Epithelial cell of esophagus (primary cell): ENCODE data around the gene SLC7A1.

Experiments used
- DNase-seq: peaks from one replicate; pipeline ENCODE4 v3.0.0; 2010; ENCODE audit warnings: low read depth
- H3K4me3 ChIP-seq: 2 replicates; pipeline ENCODE4 v1.5.1; 2011; ENCODE audit warnings: mild to moderate bottlenecking, low read length, control low read depth
- TF ChIP-seq, protein P1 (sequence below): IDR thresholded peaks from 2 replicates; pipeline ENCODE4 v1.5.1; 2011; ENCODE audit warnings: low read depth, mild to moderate bottlenecking, low read length, control low read depth, inconsistent platforms; ENCODE audit not compliant: insufficient read depth; ENCODE audit errors: missing control alignments

Gene SLC7A1

DNA sequence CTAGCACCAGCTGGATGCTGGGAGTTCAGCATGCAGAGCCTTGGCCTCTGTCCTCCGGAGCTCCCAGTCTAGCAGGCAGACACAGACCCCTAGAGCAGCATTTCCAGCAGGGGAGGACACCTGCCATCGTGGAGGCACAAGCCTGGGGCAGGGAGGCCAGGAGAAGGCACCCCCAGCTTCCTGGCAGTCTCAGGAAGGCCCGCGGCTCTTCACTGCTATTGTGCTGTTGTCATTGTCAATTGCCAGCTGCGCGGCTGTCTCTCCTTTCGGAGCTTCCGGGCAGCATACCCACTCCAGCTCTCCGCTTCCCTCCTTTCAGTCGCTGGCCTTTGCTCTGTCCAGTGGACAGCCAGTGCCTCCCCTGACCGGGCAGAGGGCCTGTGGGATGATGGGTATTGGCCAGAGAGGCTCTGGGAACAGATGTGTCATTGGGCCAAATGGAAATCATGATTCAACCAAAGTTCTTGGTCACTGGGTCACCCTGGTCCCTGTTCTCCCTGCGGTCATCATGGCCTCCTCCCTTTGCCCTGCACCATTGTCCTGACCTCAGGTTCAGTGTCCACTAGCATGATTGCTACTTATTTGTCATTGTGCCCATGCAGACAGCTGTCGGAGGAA, 93.0 kb downstream of the SLC7A1 start:
- H3K4me3 ChIP-seq, result no peak overlapping the region
- TF ChIP-seq, protein P1, sequence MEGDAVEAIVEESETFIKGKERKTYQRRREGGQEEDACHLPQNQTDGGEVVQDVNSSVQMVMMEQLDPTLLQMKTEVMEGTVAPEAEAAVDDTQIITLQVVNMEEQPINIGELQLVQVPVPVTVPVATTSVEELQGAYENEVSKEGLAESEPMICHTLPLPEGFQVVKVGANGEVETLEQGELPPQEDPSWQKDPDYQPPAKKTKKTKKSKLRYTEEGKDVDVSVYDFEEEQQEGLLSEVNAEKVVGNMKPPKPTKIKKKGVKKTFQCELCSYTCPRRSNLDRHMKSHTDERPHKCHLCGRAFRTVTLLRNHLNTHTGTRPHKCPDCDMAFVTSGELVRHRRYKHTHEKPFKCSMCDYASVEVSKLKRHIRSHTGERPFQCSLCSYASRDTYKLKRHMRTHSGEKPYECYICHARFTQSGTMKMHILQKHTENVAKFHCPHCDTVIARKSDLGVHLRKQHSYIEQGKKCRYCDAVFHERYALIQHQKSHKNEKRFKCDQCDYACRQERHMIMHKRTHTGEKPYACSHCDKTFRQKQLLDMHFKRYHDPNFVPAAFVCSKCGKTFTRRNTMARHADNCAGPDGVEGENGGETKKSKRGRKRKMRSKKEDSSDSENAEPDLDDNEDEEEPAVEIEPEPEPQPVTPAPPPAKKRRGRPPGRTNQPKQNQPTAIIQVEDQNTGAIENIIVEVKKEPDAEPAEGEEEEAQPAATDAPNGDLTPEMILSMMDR, result no peak
- DNase-seq, result no peak

DNA sequence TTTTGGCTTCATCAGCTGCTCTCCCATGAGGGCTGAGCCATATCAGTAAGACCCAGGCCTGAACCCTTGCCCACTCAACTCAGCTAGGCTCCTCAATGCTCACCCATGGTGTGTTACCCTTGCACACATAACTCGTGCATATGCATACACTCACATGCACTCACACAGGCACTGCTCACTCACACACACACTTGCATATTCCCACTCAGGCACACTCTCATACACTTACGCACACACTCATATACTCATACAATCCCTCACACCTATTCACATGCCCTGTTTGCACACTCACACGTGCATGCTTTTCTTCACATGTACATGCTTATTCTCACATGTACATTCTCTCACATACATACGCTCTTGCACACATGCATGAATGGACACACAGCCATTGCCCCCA, 93.8 kb downstream of the SLC7A1 start:
- TF ChIP-seq, protein P1, result no peak
- DNase-seq, result no peak
- H3K4me3 ChIP-seq, result no peak overlapping the region

DNA sequence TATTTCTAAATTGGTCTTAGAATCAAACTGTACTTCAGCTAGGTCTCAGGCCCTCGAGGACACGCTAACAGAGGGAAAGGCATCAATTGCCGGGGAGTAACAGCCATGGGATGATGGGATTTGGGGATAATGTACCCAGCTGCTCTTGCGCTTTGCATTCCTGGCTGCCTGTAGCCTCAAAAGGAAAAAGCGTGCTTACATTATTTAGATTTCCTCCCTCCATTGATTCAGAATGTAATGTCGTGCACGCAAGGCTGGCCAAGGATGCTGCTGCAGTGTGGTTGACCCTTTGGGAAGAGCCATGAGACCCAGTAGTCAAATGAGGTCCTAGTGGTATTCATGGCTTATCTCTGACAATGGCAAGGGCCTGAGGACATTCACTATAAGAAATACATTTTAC, 95.1 kb downstream of the SLC7A1 start:
- H3K4me3 ChIP-seq, result no peak overlapping the region
- DNase-seq, result no peak
- TF ChIP-seq, protein P1, result no peak

DNA sequence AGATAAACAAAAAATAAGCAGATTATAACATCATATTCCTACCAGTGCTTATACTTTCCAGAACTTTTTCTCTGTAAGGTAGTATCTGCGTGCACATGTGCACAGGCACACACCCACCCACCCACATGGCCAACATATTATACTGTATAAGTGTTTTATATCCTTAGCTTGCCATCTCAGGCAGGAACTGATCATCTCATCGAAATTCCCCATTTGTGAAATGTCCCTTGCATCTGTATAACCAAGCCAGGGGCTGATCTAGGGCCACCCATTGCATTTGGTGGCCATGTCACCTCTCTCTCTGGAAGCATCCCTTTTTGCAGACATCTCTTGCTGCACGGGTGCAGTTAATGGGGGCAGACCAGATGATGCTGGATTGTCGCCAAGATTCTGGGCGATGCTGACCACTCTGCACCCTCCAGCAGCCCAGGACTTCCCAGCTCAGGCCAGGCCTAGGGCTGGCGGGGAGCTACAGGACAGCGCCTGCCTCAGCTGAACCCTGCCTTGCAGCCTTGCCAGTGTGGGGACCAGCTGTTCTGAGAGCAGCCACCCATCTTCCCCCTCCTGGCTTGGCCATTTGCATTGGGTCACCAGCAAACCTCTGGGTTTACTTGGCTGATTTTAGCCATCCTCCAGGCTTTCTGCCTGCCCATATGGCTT, 95.9 kb downstream of the SLC7A1 start:
- H3K4me3 ChIP-seq, result no peak overlapping the region
- TF ChIP-seq, protein P1, result no peak
- no peak for DNase-seq

DNA sequence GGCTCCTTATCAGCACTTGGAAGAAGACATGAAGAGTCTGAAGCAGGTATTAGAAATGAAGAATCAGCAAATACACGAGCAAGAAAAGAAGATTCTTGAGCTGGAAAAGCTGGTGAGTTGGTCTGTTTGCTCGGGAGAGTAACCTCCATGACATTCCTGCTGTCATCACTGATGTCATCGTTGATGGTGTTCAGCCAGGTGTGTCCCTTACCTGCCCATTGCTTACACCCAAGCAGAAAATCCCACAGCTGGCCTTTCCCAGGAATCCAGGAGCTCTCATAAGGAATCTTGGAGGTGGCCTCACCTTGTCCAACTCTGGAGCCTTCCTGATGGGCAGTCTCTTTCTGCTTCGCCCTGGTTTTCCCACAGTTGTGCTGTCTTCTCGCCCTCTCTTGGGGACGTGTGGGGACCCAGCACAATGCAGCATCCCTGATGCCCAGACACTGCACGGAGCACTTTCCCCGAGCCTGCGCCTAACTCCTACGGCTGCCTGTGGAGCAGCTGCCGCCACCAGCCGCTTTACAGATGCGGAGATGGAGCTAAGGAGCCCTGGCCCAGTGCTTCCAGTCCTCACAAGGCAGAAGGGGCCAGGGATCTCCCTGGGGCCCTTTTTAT, 97.0 kb downstream of the SLC7A1 start:
- H3K4me3 ChIP-seq, result no peak overlapping the region
- no peak for DNase-seq
- TF ChIP-seq, protein P1, result no peak

DNA sequence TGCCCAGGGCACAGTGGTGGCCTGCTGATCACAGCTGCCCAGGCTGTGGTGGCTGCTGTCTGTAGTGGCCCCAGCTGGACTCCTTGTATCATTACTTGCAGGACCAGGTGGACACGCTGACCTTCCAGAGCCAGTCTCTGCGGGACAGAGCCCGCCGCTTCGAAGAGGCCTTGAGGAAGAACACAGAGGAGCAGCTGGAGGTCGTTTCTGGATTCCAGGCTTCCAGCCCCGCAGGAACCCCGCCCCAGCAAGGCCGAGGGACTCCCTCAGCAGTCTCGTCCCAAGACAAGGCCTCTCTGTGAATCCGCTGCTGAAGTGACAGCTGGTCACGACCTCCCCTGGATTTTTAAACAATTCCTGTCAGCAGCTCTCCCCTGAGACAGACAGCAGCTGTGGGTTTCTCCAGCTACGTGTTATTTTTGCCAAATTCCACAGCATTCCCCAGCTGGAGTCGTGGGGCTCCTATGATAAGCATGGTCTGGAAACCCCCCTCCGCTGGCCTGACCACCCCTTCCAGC, 98.3 kb downstream of the SLC7A1 start:
- TF ChIP-seq, protein P1, result no peak
- DNase-seq, result no peak
- no peak overlapping the region for H3K4me3 ChIP-seq
